ENCODE data around the gene SLC6A20. TPM values are rescaled to one million over a fixed set of nuclear protein-coding genes. Genes with fewer than 3 reads are reported as not detected.
A peak's percentile ranks its signal among the peaks of the same experiment; 100 is the strongest.

The SLC6A20 gene
- total RNA-seq, 2 experiments from 2014 or later = not detected

DNA sequence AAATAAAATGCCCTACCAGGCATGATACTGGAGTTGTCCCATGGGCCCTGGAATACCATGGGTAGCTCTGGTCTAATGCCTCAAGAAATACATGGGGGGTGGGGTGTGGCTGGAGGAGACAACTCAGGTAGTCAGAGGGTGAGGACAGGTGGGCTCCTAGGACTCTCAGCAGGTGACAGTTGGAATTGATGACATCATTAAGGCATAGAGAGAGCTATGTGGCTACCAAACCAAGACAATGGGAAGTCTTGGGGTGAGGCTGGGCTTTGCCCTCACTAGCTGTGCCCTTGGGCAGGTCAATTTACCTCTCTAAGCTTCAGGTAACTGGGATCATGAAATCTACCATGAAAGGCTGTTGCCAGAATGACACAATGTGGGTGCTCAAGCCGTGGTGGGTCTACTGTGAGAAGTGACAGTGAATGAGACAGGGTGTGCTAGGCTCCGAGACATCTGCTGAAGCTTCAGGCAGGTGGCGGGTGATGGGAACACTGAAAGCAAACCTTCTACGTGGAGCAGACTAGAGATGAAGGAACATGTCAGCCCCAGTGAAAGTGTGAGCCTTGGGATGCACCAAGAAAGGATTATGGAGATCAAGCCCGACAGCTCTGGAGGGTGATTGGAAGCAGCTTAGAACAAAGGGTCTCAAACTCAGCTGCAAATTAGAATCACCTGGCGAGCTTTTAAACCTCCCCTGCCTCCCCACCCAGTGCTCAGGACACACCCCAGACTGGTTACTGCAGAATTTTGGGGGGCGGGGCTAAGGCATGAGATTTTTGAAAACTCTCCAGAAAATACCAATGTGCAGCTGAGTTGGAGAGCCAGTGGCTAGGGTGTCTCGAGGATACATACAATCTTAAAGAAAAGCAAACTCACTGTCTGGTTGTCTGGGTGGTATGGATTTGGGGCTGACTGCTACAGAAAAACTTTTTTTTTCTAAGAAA lies 21.5 kb downstream of the SLC6A20 start:
- H3K9me3 Mint-ChIP-seq = no peaks in the 10 kb centered on the region

DNA sequence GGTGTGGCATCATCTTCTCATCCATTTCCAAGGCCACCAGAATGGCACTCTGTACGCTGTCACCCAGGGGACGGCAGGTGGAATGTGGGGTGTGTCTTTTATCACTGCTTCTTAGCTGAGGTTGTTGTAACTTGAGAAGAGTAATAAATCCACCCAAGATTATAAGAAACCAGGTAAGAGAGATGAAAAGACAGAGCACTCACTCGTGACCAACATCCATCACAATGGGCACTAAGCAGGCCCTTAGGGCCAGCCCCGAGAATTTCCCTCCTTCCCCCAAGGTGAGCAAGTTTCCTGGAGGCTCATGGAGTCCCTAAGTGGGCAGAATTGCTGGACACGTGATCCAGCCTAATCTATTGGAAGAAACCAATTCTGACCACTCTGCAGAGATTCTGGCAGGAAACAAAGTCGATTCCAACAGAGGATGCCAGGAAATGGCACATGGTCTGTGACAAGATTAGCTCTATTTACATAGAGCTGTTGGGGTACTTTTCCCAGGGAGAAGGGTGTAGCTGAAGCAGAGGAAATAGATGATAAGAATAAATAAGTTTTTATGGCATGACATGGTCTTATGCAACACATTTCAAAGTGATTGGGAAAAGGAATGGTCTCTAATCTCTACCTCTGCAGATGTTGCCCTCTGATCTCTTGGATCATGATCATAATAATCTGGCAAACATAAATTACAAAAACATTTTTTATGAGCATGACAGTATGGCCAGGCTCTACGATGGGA lies 22.5 kb downstream of the SLC6A20 start:
- intact Hi-C loops (cut with micrococcal nuclease) = no loop called here
- H3K36me3 Mint-ChIP-seq = no peaks in the 10 kb centered on the region
- ChIA-PET POLR2A (interaction anchor here (0.6 kb wide), 1 partner anchor 457 kb away, joined by 3 read pairs; no protein-coding TSS in a partner anchor), CTCF (interaction anchor here (1.2 kb wide), 1 partner anchor 305 kb away, joined by 3 read pairs; no protein-coding TSS in a partner anchor)
- H3K4me3 Mint-ChIP-seq = no peak overlapping the region
- DNase-seq = no peak
- peaks cover 6% of the 10 kb centered on the region for H3K27me3 Mint-ChIP-seq
- peaks cover 13% of the 10 kb centered on the region for H3K4me1 Mint-ChIP-seq (ENCODE audit: low read depth)
- H3K9me3 Mint-ChIP-seq = no peaks in the 10 kb centered on the region
- no peak overlapping the region for H3K27ac Mint-ChIP-seq

More for the DNA sequence above, 21.5 kb downstream of the SLC6A20 start:
- ChIA-PET CTCF (interaction anchor here (0.6 kb wide), 1 partner anchor 602 kb away, joined by 3 read pairs; no protein-coding TSS in a partner anchor), POLR2A (no interaction called here)
- intact Hi-C loops (cut with micrococcal nuclease) = no loop called here
- Mint-ChIP-seq H3K36me3 (no peaks in the 10 kb centered on the region), H3K4me1 (ENCODE audit: low read depth) (peaks cover 13% of the 10 kb centered on the region), H3K27ac (no peak overlapping the region), H3K27me3 (peaks cover 6% of the 10 kb centered on the region), H3K4me3 (no peak overlapping the region)
- no peak for DNase-seq

DNA sequence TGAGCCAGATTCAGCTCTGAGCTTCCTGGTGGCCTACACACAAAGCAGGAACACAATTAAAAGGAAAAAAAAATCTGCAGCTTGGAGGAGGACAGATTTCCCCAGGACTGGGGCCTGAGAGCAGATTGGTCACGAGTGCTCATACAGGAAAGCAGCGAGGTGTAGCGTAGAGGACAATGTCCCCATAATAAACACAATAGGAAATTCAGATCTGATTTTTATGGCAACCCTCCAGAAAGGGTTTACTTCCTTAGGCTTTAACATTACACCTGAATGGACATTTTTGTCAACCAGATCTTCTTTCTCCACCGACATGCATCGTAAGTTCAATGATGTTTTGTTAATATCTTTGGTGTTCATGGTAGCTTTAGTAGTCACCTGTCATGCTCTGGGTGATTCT lies 23.3 kb downstream of the SLC6A20 start:
- intact Hi-C loops (cut with micrococcal nuclease) = no loop called here
- POLR2A ChIA-PET = interaction anchor here (1.4 kb wide), 1 partner anchor 143 kb away, joined by 4 read pairs; no protein-coding TSS in a partner anchor
- Mint-ChIP-seq H3K27me3 (peaks cover 6% of the 10 kb centered on the region), H3K36me3 (no peaks in the 10 kb centered on the region), H3K4me1 (ENCODE audit: low read depth) (peaks cover 13% of the 10 kb centered on the region), H3K27ac (no peak overlapping the region), H3K9me3 (no peaks in the 10 kb centered on the region), H3K4me3 (no peak overlapping the region)
- CTCF ChIA-PET = interaction anchor here (1.2 kb wide), 1 partner anchor 306 kb away, joined by 3 read pairs; no protein-coding TSS in a partner anchor
- no peak for DNase-seq

DNA sequence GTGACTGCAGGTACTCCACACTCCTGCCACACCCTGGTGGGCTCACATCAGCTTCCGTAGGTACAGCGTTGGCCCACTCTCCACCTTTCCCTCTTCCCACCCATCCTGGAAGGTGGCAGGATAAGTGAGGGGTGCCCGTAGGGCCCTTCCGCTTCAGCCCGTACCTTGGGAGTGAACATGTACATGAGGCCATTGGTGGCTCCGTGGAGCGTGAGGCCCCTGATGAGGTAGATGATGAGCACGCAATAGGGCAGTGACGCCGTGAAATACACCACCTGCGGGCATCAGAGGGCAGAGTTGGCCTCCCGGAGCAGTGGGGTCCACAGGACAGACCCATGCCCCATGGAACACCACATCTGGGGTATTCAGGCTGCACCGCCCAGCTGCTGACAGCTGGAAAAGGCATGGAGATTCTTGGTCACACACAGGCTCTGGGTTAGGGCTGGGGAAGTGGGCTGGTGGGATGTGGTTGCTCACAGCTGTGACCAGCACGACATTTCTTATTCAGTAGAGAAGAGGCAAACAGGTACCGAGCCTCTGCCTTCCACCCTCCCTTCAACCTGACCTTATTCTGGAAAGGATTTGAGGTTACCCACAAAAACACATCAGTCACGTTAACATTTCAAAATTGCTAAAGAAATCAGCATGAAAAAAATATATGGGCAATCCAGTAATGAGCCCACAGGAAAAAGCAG lies 23.8 kb downstream of the SLC6A20 start:
- no peaks in the 10 kb centered on the region for H3K9me3 Mint-ChIP-seq
- no peaks in the 10 kb centered on the region for H3K36me3 Mint-ChIP-seq
- ChIA-PET POLR2A (interaction anchor here (1.4 kb wide), 1 partner anchor 143 kb away, joined by 4 read pairs; no protein-coding TSS in a partner anchor), CTCF (no interaction called here)
- peaks cover 13% of the 10 kb centered on the region for H3K4me1 Mint-ChIP-seq (ENCODE audit: low read depth)
- peaks cover 6% of the 10 kb centered on the region for H3K27me3 Mint-ChIP-seq
- intact Hi-C loops (cut with micrococcal nuclease) = no loop called here
- H3K27ac Mint-ChIP-seq = no peak overlapping the region
- no peak overlapping the region for H3K4me3 Mint-ChIP-seq
- peak; percentile 44 for DNase-seq

DNA sequence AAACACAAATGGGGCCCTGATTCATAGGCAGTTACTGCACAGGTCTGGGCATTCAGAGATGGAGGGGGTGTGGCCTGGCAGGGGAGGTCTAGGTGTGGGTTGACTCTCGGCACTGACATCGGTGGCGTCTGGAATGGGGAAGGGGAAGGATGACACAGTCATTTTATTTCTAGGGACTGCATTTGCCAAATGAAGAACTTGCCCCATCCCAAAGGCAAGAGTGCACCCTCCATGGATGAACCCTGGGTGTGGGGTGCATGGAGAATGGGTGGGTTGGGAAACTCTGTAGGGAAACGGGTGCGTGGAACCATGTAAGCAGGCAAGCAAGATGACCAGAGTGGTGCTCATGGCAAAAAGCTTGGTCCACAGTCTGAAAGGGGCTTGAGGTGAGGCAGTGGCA lies 24.5 kb downstream of the SLC6A20 start:
- intact Hi-C loops (cut with micrococcal nuclease) = no loop called here
- no peak for DNase-seq
- no peak overlapping the region for H3K27ac Mint-ChIP-seq
- H3K36me3 Mint-ChIP-seq = no peaks in the 10 kb centered on the region
- POLR2A ChIA-PET = no interaction called here
- H3K27me3 Mint-ChIP-seq = peaks cover 6% of the 10 kb centered on the region
- no peaks in the 10 kb centered on the region for H3K9me3 Mint-ChIP-seq
- H3K4me3 Mint-ChIP-seq = no peak overlapping the region
- CTCF ChIA-PET = no interaction called here
- peaks cover 13% of the 10 kb centered on the region for H3K4me1 Mint-ChIP-seq (ENCODE audit: low read depth)

GRCh38 chr3:45771166-45771775 lies 25.1 kb downstream of the SLC6A20 start:
- Mint-ChIP-seq H3K4me1 (ENCODE audit: low read depth) (peaks cover 13% of the 10 kb centered on the region), H3K36me3 (no peaks in the 10 kb centered on the region), H3K4me3 (no peak overlapping the region), H3K27ac (no peak overlapping the region), H3K27me3 (peaks cover 6% of the 10 kb centered on the region), H3K9me3 (no peaks in the 10 kb centered on the region)
- ChIA-PET POLR2A (no interaction called here), CTCF (interaction anchor here (0.6 kb wide), 1 partner anchor 260 kb away, joined by 3 read pairs; no protein-coding TSS in a partner anchor)
- DNase-seq = no peak
- intact Hi-C loops (cut with micrococcal nuclease) = no loop called here

DNA sequence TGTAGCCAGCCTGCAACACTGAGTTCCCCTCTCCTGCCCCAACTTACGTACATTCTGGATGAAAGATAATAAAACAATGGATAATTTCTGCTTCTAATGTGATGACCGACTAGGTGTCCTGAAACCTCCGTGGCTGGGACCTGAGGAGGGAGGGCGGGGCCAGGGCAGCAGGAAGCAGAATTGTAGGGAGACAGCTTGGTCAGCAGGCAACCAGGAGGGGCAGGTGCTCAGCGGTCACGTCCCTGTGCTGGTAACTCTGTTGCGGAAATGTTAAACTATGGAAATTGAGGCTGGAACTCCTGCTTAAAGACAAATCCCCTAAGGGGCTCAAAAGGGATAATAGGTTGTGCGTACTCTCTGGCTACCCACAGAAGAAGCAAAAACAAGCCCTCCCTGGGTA lies 30.4 kb downstream of the SLC6A20 start:
- Mint-ChIP-seq H3K36me3 (no peaks in the 10 kb centered on the region), H3K9me3 (no peaks in the 10 kb centered on the region), H3K27me3 (no peaks in the 10 kb centered on the region), H3K4me3 (no peak overlapping the region), H3K4me1 (ENCODE audit: low read depth) (no peaks in the 10 kb centered on the region), H3K27ac (no peak overlapping the region)
- intact Hi-C loops (cut with micrococcal nuclease) = no loop called here
- ChIA-PET CTCF (interaction anchor here (0.6 to 1.0 kb wide), 2 partner anchors 164 to 313 kb away, joined by 3 read pairs; no protein-coding TSS in a partner anchor), POLR2A (no interaction called here)
- DNase-seq = no peak

- DNase-seq = no peak
- POLR2A ChIA-PET = no interaction called here
- CTCF ChIA-PET = interaction anchor here (0.6 to 1.0 kb wide), 2 partner anchors 165 to 314 kb away, joined by 3 read pairs; no protein-coding TSS in a partner anchor
- Mint-ChIP-seq H3K4me1 (ENCODE audit: low read depth) (no peaks in the 10 kb centered on the region), H3K4me3 (no peak overlapping the region), H3K36me3 (no peaks in the 10 kb centered on the region), H3K27me3 (no peaks in the 10 kb centered on the region), H3K9me3 (no peaks in the 10 kb centered on the region), H3K27ac (no peak overlapping the region)
- intact Hi-C loops (cut with micrococcal nuclease) = no loop called here
Measured at GRCh38 chr3:45765266-45765851, 31.0 kb downstream of the SLC6A20 start.

- DNase-seq = no peak
- ChIA-PET CTCF (interaction anchor here (1.1 to 5.5 kb wide), 7 partner anchors 14 to 316 kb away, joined by 3 to 112 read pairs (median 7); no protein-coding TSS in a partner anchor), POLR2A (interaction anchor here (1.0 kb wide), 1 partner anchor 176 kb away, joined by 3 read pairs; no protein-coding TSS in a partner anchor)
- Mint-ChIP-seq H3K4me3 (no peak overlapping the region), H3K4me1 (ENCODE audit: low read depth) (no peaks in the 10 kb centered on the region), H3K36me3 (no peaks in the 10 kb centered on the region), H3K27me3 (no peaks in the 10 kb centered on the region), H3K27ac (no peak overlapping the region), H3K9me3 (no peaks in the 10 kb centered on the region)
- intact Hi-C loops (cut with micrococcal nuclease) = no loop called here
Measured at GRCh38 chr3:45763303-45763675, 33.0 kb downstream of the SLC6A20 start.

DNA sequence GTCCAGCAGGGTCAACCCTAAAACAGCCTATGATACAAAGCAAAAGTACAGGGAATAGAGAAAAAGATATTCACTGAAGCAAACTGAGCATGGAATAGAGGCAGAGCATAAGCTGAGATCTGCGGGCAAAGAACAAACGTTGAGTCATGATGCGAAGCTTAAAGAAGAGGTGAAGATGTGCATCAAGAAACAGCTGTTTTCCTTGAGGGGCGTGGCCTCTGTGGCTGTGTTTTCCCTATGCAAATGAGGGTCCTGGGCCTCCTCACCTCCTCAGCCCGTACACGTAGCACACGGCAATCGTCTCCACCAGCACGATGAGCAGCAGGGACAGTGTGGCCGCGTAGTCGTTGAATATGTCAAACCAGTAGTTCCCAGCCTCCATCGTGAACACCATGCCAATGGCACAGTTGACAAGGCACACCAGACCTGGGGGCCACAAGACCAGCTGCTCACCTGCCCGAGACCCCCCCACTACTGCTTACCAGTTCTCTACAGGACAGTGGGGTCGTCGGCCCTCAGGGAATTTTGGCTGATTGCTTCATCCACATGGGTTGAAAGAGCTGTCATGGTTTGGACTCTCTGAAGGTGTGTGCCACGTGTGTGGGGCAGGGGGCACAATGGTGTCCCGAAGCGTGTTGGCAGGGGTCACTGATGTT lies 33.6 kb downstream of the SLC6A20 start:
- ChIA-PET CTCF (interaction anchor here (1.1 to 5.5 kb wide), 8 partner anchors 13 to 316 kb away, joined by 3 to 112 read pairs (median 7); no protein-coding TSS in a partner anchor), POLR2A (interaction anchor here (1.0 kb wide), 1 partner anchor 176 kb away, joined by 3 read pairs; no protein-coding TSS in a partner anchor)
- intact Hi-C loops (cut with micrococcal nuclease) = loop anchor here (1.0 kb wide), 1 partner anchor 70 kb away; no protein-coding TSS in a partner anchor
- Mint-ChIP-seq H3K27ac (no peak overlapping the region), H3K4me3 (no peak overlapping the region), H3K9me3 (no peaks in the 10 kb centered on the region), H3K4me1 (ENCODE audit: low read depth) (no peaks in the 10 kb centered on the region), H3K36me3 (no peaks in the 10 kb centered on the region), H3K27me3 (no peaks in the 10 kb centered on the region)
- DNase-seq = no peak
